Right lobe of liver (tissue), 4 donors: ENCODE measurements around the gene UAP1L1.

Experiments used
- CTCF ChIP-seq, 4 donors: fragments of 200-600 bp in 3 of 4; fragments of 450-650 bp in 1 of 4; IDR thresholded peaks; one replicate each; pipeline versions ENCODE4 v1.5.1 to v1.8.0; 2016 to 2022; ENCODE audit warnings: antibody characterized with exemption in 4 of 4, mild to moderate bottlenecking in 2 of 4
- POLR2A ChIP-seq: fragments of 450-650 bp; IDR thresholded peaks from one replicate; pipeline ENCODE4 v1.6.1; 2017; ENCODE audit warnings: antibody characterized with exemption, mild to moderate bottlenecking
- donor health status: DM: no; HTN: no; CAD: no.
- donor health status: DM: no; HTN: no; CAD: no.
- donor health status: DM: no; HTN: yes; CAD: no.

- no peak for TF ChIP-seq POLR2A
- TF ChIP-seq CTCF (IDR thresholded peaks at IDR 0.05): no peak
Observed at GRCh38 chr9:137083394-137084004, 6.2 kb downstream of the UAP1L1 start.
